Epithelial cell of proximal tubule (primary cell): Measurements from ENCODE around the gene B3GAT3. TPM values are rescaled to one million over a fixed set of nuclear protein-coding genes. Genes with fewer than 3 reads are reported as not detected.
"Not testable (repeated sequence)": the region's sequence is repeated elsewhere in the genome, so short reads cannot be mapped to it uniquely, and the experiment has no call there.

Experiments used
- DNase-seq: peaks from one replicate; pipeline ENCODE4 v3.0.0-alpha.2; 2011; ENCODE audit warnings: low read depth
- H3K4me3 ChIP-seq: 2 replicates; pipeline ENCODE4 v1.5.1; 2011; ENCODE audit warnings: low read depth, mild to moderate bottlenecking, low read length
- total RNA-seq: library from RNA; depleted of rRNA; stranded (reverse); fragments of >200 nt; gene quantifications from 2 replicates; pipeline ENCODE4 v1.2.3, GENCODE V29; 2015
- TF ChIP-seq, protein P1 (sequence below): conservative IDR thresholded peaks from 2 replicates; pipeline ENCODE4 v1.5.1; 2012; ENCODE audit warnings: low read depth, mild to moderate bottlenecking, low read length

Gene B3GAT3
- total RNA-seq, 1 donor from 2014 or later: 67.7 TPM

DNA sequence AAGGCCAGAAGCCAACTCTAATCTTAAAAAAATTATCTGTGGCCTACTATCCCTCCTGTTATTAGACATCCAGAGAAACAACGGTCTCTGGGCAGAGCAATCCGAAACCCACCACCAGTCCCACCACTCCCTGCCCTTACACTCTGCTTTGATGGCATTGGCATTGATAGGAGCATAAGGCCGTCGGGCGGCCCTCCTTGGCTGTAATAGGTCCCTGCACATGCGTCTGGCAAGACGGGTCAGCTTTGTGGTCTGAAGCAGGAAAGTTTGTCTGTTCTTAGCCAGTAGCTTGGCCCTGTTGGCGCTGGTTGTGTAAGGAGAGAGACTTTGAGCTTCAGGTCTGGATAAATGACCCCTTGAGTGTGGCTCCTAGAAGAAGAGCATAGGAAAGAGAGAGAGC lies 26.7 kb downstream of the B3GAT3 start:
- H3K4me3 ChIP-seq: no peak overlapping the region
- DNase-seq: no peak
- TF ChIP-seq, protein P1, sequence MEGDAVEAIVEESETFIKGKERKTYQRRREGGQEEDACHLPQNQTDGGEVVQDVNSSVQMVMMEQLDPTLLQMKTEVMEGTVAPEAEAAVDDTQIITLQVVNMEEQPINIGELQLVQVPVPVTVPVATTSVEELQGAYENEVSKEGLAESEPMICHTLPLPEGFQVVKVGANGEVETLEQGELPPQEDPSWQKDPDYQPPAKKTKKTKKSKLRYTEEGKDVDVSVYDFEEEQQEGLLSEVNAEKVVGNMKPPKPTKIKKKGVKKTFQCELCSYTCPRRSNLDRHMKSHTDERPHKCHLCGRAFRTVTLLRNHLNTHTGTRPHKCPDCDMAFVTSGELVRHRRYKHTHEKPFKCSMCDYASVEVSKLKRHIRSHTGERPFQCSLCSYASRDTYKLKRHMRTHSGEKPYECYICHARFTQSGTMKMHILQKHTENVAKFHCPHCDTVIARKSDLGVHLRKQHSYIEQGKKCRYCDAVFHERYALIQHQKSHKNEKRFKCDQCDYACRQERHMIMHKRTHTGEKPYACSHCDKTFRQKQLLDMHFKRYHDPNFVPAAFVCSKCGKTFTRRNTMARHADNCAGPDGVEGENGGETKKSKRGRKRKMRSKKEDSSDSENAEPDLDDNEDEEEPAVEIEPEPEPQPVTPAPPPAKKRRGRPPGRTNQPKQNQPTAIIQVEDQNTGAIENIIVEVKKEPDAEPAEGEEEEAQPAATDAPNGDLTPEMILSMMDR: no peak

DNA sequence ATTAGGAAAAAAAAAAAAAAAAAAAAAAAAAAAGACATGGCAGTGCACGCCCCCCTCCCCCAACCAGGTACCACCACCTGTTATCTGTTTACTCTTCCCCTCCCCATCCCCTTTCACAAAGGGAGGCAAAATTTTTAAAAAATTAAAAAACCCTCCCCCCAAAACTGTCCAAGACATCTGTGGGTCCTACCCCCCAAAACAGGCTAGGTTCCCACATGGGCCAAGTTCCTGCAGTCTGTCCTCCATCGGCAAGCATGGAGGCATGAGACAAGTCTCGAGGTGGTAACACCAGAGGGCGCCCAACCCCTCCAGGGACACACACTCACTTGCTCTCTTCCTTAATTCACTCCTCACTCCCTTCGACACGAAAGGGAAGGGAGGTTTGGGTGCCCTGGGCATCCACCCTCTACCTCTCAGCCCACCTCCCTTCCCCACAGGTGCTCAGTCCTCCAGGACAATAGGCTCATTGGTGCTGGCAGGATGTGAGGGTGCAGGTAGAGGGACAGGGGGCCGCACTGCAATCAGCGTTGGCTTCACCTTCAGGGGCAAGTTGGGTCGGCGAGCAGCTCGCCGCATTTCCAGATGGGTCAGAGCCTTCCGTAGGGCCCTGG lies 28.2 kb downstream of the B3GAT3 start:
- TF ChIP-seq, protein P1: peak; percentile 73
- DNase-seq: no peak
- H3K4me3 ChIP-seq: no peak overlapping the region

- TF ChIP-seq, protein P1: no peak
- H3K4me3 ChIP-seq: no peak overlapping the region
- DNase-seq: no peak
Measured at GRCh38 chr11:62592989-62593421, 28.8 kb downstream of the B3GAT3 start.

- DNase-seq: no peak
- H3K4me3 ChIP-seq: peak overlapping the region; percentile 85
- TF ChIP-seq, protein P1: no peak
Measured at GRCh38 chr11:62592146-62592815, 29.5 kb downstream of the B3GAT3 start.

DNA sequence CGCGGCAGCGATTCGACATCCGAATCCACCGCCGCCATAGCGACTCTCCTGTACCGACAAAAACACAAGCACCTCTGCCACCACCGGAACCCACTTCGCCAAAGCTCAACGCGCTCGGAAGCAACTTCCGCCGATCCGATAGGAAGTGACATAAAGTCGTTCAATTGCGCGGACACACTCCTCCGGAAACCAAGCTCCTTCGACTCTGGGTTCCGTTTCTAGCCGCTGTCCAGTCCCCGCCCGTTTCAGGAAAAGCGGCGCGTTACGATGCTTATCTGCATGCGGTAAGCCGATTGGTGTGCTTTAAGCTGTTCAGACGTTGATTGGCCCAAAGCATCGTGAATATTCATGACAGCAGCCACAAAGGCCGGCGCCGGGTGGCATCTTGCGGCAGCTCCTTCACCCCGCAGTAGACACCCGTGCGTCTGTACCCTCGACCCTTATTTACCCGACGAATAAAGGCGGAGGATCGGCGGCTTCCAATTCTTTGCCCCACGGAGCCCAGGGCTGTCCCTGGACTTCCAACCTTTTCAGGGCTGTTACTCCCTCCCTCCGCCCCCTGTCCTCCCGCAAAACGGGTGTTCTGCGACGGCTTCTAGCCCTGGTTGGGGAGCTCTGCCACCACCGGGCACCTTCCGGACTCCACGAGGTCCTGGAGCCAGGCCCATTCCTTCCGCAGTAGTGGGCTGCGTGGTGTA lies 30.2 kb downstream of the B3GAT3 start, which contains the start of gene TUT1:
Gene TUT1, minus strand, starts transcription at position 76 of the 698 bp plus-strand sequence. Its CDS starts 38 bp downstream, at position 38.
- peak within 1 kb of the TSS; percentile 85 for H3K4me3 ChIP-seq
- peak; percentile 95 for DNase-seq
- TF ChIP-seq, protein P1: peak; percentile 6

GRCh38 chr11:62588966-62589637 lies 32.7 kb downstream of the B3GAT3 start:
- no peak overlapping the region for H3K4me3 ChIP-seq

DNA sequence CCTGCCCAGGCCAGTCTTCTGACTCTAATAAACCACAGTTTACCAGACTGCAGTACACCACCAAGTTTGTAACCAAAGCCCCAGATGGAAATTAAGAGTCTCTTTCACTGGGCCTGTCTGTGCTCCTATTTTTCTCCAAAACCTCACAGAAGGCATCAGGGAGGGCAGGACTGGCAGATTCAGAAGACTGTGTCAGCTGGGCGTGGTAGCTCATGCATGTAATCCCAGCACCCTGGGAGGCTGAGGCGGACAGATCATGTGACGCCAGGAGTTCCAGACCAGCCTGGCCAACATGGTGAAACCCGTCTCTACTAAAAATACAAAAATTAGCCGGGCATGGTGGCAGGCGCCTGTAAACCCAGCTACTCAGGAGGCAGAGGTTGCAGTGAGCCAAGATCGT lies 36.4 kb downstream of the B3GAT3 start:
- DNase-seq, H3K4me3 ChIP-seq: not testable (repeated sequence)

More at GRCh38 chr11:62588966-62589637, 32.7 kb downstream of the B3GAT3 start:
- DNase-seq: no peak
- TF ChIP-seq, protein P1: peak; percentile 45

- not testable (repeated sequence) for DNase-seq, H3K4me3 ChIP-seq
Measured at GRCh38 chr11:62581735-62582134, 40.1 kb downstream of the B3GAT3 start.
